ENCODE measurements around the gene ZNF292.
"Not testable (repeated sequence)": the region's sequence is repeated elsewhere in the genome, so short reads cannot be mapped to it uniquely, and the experiment has no call there.

Gene ZNF292

DNA sequence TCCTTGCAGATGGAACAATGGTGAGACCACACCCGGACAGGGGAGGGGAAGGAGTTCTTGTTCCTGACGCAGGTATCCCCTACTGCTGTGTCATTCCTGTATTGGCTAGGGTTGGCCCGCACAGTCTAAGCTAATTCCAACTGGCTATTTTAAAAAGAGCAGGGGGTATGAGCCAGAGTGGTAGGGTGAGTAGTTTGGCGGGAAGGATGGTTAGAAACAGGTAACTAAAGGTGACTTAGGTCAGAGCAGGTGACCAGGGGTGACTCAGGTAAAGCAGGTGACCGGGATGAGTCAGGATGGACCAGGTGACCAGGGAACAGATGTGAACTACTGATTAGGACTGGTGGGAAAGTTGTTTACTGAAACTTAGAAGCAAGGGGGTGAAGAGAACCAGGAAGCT, 58.0 kb downstream of the ZNF292 start:
- DNase-seq (ENCODE audit: low spot score): no peak

DNA sequence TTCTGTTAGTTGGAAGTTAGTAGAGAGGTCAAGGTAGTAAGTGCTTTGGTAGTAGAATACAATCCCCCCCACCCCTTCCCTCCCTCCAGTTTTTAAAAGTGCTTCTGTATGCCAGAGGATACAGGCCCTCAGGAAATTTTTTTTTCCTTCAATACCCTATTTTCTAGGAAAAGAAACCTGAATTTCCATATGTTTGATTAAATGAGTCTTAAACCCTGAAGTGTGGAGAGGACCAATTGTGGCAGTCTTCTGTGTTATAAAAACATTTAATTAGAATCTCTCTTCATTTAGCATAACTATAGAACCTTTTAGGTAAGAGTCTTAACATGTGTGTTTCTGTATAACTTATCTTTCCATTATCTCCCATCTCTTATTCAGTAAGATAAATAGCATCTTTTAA, 59.5 kb downstream of the ZNF292 start:
- no peak for DNase-seq (ENCODE audit: low spot score)

DNA sequence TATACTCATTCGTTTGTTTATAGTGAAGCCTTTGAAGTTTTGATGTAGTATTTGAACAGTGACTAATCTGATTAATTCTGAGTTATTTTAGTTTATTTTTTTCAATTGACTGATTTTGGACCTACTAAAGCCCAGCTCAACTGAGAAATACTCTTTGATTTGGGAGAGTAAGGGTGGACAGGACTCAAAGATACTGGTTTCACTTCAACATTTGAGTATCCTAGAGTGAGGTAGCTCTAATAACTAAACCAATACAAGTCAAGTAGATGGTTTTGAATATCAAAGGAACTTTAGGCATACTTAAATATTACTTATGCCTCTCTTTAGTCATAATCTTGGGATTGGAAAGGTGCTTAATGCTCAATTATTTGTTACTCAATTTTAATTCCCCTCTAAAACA, 65.6 kb downstream of the ZNF292 start:
- no peak for DNase-seq (ENCODE audit: low spot score)

DNA sequence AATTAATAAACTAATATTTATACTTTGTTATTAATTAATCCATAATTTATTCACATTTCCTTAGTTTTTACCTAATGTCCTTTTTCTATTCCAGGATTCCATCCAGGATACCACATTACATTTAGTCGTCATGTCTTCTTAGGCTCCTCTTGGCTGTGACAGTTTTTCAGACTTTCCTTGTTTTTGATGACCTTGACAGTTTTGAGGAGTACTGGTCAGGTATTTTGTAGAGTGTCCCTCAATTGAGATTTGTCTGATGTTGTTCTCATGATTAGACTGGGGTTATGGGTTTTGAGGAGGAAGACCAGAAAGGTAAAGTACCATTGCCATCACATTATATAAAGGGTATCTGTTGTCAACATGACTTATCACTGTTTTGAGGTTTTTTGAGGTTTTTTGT, 67.3 kb downstream of the ZNF292 start:
- no peak for DNase-seq (ENCODE audit: low spot score)

DNA sequence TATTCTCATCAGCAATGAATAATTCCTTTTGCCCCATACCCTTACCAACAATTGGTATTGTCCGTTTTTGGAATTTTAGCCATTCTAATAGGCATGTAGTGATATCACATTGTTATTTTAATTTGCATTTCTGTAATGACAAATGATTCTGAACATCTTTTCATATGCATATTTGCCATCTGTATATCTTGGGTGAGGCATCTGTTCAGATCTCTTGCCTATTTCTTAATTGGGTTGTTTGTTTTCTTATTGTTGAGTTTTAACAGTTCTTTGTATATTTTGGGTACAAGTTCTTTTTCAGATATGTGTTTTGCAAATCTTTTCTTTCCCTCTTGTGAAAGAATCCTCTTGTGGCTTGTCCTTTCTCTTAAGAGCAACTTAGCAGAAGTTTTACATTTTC, 69.6 kb downstream of the ZNF292 start:
- no peak for DNase-seq (ENCODE audit: low spot score)

DNA sequence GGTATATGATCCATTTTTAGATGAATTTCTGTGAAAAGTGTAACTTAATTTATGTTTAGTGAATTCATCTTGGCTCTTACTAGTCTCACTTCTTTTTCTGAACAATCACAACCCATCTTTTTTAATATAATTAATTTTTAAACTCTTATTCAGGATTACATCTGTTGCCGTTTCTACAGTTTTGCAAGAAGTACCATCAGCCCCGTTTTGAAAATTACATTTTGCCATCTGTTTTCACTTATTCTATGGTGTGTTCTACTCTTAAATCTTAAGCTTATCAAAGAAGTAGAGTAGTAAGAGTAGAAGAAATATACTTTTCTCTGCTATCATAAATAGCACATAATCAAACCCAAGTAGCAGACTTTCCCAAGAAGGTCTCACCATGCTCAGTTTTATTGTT, 70.1 kb downstream of the ZNF292 start:
- DNase-seq (ENCODE audit: low spot score): no peak

DNA sequence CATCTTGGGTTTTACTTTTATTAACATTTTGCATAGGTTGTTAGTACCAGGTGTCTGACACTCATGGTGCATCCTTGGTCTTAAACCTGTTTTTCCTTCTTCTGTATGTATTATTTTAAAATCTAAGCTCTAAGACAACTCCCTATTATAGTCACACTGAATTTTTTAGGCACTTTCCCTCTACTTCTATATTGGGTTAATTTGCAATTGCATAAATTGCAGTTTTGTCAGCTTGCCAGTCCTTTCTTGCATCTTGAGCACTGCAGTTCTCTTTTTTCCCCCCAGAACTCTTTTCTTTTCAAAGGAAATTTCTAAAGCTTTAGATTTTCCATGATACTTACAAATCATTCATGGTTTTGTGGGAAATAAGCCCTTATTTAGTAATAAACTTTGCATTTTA, 70.6 kb downstream of the ZNF292 start:
- DNase-seq (ENCODE audit: low spot score): no peak

DNA sequence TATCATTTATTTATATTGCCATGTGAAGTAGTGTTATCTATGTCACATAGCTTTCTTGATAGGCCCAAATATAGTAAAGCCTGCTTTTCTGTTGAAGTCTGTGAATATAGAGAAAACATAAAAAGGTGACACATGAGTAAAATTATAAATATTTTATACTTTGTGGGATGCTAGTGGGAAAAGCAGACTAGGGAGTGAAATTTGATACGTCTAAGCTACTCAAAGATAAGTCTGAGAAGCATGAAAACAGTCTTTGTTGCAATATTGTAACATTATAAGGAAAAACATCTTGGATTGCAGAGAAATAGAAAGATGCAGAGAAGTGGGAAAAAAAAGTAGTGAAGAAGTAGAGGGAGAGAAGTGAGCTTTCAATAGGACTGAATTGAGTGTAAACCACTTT, 75.4 kb downstream of the ZNF292 start:
- no peak for DNase-seq (ENCODE audit: low spot score)

DNA sequence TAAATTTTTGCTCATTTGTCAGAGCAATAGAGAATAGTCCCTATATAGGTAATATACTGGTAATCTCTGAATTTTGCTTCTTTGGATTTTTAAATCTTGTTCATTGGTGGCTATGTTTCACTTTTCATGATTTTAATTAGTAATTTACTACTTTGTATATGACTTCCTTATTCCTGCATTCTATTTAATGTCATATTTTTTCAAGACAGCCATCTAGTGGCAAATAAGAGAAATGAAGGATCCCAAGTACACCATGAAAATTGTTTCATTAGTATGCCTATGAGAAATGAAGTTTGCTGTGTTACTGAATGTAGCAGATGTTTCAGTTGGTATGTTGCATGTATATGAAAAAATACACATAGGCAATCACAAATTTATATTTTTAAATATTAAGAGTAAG, 82.4 kb downstream of the ZNF292 start:
- no peak for DNase-seq (ENCODE audit: low spot score)

DNA sequence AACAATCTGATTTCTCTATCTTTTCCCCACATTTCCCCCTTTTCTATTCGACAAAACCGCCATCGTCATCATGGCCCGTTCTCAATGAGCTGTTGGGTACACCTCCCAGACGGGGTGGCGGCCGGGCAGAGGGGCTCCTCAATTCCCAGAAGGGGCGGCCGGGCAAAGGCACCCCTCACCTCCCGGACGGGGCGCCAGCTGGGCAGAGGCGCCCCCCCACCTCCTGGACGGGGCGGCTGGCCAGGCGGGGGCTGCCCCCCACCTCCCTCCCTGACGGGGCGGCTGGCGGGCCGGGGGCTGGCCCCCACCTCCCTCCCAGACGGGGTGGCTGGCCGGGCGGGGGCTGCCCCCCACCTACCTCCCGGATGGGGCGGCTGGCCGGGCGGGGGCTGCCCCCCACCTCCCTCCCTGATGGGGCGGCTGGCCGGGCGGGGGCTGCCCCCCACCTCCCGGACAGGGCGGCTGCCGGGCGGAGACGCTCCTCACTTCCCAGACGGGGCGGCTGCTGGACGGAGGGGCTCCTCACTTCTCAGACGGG, 83.8 kb downstream of the ZNF292 start:
- not testable (repeated sequence) for DNase-seq (ENCODE audit: low spot score)

DNA sequence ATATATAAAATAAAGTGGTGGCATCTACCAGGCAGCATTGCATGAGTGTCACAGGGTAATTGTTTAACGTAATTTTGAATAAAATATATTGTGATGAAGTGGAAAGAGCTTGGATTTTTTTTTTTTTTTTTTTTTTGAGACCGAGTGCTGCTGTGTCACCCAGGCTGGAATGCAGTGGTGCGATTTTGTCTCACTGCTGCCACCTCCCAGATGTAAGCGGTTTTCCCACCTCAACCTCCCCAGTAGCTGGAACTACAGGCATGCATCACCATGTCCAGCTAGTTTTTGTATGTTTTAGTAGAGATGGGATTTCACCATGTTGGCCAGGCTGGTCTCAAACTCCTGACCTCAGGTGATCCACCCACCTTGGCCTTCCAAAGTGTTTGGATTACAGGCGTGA, 85.9 kb downstream of the ZNF292 start:
- DNase-seq (ENCODE audit: low spot score): no peak

DNA sequence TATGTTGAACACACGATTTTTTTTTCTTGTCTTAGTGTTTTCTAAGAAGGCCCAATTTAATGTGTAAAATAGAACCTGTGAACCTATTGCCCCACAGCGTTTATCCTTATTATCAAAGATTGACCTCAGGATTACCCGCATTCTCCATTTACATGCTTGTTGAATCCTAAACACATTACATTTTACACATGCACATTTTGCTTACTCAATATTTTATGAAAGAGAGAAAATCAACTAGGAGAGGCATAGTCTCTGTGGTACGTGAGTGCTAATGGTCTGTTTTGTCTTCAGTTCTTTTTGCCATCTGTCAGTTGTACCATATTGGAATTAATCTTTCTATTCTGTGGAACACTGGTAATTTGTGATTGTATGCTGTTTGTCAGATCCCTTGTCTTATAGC, 86.9 kb downstream of the ZNF292 start:
- DNase-seq (ENCODE audit: low spot score): peak; percentile 21

DNA sequence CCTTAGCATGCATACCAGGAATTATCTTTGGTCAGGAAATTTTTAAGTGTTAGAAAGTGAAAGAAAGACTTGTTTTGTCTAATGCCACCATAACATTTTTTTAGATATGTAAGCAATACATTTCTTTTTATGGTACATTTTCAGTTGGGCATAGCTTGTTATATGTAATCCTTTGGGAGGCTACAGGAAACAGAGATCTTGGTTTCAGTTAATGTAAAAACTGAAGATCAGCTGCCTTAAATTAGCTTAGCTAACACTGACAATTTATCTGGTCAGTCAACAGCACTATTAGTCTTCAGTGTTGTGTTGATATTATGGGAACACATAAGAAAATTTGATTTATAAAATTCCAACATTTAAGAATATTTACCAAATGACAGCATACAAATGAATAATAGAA, 88.4 kb downstream of the ZNF292 start:
- DNase-seq (ENCODE audit: low spot score): no peak

DNA sequence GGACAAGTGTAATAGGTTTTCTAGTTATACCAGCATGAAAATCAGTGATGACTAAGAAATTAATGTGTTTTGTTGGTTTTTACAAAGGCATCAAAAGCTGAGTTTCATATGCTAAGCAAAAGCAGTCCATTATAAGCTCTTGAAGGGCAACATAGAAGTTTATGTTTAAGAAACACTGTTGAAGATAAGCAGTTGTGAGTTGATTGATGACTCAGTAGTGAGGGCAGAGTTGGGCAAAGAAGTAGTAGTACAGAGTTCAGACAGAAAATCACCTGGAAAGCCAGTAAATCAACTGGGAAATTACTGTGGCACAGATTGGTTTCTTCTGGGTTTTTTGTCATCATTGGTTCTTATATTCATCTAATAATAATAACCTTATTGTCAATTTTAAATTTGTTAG, 89.0 kb downstream of the ZNF292 start:
- DNase-seq (ENCODE audit: low spot score): no peak

DNA sequence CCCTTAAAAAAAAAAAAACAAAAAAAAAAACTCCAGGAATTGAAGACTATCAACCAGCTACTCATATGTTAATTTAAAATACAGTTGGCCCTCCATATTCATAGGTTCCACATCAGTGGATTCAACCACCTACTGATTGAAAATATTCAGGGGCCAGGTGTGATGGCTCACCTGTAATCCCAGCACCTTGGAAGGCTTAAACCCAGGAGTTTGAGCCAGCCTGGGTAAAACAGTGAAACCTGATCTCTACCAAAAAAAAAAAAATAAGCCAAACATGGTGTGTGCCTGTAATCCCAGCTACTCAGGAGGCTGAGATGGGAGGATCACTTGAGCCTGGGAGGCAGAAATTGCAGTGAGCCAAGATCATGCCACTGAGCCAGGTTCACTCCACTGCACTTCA, 94.7 kb downstream of the ZNF292 start:
- DNase-seq (ENCODE audit: low spot score): no peak

DNA sequence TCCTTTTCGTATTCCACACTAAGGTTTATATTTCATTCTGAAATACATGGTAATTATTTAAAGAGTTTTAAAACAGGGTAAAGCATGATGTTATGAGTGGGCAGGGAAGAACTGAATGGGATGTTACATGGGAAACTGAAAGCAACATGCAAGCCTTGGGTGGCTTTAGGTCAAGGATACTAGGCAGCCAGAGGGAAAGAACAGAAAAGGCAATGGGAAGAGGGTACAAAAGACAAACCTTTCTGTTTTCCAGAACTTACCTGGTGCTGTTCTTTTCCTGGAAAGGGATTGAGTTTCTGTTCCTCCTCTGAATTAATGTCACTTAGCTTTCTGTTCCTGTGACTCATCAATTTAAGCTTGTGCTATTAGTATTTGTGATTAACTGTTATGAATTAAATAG, 95.9 kb downstream of the ZNF292 start:
- DNase-seq (ENCODE audit: low spot score): no peak

DNA sequence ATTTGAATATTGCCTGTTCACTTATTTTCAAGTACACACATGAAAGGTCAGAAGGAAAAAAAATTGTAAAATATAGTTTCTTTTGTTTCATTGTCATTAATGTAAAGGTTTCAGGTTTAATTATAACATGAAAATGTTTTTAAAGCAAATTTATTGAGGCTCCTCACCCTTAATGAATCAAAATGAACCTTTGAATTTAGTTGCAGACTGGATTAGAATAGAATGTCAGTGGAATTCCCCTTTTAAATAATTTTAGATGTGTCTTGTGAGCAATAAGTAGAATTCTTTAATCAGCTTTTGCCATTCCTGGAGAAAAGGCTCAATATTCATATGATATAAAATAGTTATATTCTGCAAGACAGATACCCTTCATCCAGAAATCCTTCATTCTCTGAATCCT, 96.4 kb downstream of the ZNF292 start:
- DNase-seq (ENCODE audit: low spot score): no peak

DNA sequence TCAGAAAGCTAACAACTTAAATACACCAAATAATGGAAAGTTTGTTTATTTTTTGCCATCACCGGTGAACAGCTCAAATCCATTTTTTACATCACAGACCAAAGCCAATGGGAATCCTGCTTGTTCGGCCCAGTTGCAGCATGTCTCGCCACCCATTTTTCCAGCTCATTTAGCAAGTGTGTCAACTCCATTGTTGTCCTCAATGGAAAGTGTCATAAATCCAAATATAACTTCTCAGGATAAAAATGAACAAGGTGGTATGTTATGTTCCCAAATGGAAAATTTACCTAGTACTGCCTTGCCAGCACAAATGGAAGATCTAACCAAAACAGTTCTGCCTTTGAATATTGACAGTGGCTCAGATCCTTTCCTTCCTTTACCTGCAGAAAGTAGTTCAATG, 101.7 kb downstream of the ZNF292 start:
- no peak for DNase-seq (ENCODE audit: low spot score)

DNA sequence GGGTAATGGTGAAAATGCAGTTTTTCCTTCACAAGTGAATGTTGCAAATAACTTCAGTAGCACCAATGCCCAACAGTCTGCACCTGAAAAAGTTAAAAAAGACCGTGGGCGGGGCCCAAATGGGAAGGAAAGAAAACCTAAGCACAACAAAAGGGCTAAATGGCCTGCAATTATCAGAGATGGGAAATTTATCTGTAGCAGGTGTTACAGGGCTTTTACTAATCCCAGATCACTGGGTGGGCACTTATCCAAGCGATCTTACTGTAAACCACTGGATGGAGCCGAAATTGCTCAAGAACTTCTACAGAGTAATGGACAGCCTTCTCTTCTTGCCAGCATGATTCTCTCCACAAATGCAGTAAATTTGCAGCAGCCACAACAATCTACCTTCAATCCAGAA, 102.2 kb downstream of the ZNF292 start:
- DNase-seq (ENCODE audit: low spot score): no peak

DNA sequence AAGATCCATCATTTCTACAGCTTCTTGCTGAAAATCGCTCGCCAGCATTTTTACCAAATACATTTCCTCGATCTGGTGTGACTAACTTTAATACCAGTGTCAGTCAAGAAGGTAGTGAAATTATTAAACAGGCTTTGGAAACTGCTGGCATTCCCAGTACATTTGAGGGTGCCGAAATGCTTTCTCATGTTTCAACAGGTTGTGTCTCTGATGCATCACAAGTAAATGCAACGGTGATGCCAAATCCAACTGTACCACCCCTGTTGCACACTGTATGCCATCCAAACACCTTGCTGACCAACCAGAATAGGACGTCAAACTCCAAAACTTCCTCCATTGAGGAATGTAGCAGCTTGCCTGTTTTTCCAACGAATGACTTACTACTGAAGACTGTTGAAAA, 102.6 kb downstream of the ZNF292 start:
- DNase-seq (ENCODE audit: low spot score): no peak

DNA sequence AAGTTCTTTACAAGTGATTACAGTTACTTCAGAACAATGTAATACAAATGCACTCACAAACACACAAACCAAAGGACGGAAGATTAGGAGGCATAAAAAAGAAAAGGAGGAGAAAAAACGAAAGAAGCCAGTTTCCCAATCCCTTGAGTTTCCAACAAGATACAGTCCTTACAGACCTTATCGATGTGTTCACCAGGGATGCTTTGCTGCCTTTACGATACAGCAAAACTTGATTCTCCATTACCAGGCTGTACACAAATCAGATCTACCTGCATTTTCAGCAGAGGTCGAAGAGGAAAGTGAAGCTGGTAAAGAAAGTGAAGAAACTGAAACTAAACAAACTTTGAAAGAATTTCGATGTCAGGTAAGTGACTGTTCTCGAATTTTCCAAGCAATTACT, 104.4 kb downstream of the ZNF292 start:
- DNase-seq (ENCODE audit: low spot score): no peak

DNA sequence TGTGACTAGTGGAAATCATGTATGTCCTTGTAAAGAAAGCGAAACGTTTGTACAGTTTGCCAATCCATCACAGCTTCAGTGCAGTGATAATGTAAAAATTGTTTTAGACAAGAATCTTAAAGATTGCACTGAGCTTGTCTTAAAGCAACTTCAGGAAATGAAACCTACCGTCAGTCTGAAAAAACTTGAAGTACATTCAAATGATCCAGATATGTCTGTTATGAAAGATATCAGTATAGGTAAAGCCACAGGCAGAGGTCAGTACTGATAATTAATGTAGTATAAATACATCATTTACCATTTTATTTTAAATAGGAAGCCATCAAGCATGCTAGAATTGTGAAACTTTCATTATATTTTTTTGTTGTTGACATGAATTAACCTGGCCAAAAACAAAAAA, 106.2 kb downstream of the ZNF292 start:
- no peak for DNase-seq (ENCODE audit: low spot score)

DNA sequence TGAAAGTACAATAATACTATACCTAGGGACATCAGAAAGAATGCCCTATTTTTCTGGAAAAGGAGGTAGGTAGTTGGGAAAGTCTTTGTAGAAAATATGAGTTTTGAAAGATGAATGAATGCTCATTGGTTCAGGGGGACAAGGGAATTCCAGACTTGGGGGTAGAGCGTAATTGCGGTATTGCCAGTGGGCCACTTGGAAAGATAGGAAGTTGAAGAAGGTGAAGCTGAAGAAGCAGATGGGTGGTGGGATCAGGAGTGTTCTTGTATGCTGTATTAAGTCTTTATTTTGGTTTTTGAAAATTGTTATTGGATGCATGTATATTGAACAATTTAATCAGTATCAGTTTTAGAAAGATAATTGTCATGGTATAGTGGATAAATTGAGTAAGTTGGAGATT, 109.1 kb downstream of the ZNF292 start:
- no peak for DNase-seq (ENCODE audit: low spot score)

DNA sequence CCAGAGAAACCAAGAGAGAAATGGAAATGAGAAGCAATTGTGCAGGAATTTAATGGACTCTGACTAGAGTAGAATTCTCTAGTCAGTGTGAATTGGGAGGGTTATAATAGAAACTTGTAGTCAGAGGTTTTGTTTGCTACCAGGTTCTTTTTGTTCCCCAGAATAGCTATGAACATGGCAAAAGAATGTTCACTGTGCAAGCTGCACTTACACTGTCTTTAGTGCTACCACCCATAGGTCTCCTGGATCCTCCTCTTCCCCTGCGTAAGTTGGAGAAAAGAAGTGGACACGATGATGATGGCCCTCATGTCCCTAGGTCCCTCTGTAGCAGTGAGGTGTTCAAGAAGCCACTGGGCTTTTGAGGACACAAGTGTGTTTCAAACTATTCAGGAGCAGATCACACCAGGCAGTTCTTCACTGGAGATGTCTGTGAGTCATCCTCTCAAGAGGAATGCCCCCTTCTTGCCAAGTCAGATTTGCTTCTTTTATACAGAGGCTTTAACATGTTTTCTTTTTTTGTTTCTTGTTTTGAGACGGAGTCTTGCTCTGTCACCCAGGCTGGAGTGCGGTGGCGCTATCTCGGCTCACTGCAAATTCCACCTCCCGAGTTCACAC, 119.4 kb downstream of the ZNF292 start:
- DNase-seq (ENCODE audit: low spot score): no peak

DNA sequence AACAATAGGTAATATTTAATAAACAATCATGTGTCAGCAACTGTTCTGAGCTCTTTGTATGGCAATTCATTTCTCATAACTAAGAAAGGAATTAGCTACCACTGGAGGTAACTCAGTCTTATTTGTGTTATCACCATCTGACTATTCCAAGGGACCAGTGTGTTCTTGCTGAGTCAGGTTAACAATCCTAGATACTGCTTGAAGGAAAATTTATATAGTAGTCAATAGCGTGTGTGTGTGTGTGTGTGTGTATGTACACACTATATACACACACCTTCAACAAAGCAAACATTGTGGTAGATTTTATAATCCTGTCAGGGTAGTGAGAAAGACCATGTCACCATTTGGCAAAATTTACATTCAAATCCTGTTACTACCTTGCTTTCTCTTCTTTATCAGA, 121.3 kb downstream of the ZNF292 start:
- no peak for DNase-seq (ENCODE audit: low spot score)

Data from Ammon's horn (tissue), 1 donor.